Measurements from ENCODE around the gene METTL17. TPM values are rescaled to one million over a fixed set of nuclear protein-coding genes. Genes with fewer than 3 reads are reported as not detected.

The METTL17 gene
- total and polyA plus RNA-seq, 2 of the 13 experiments (the other 11 are each of a cell fraction or from before 2014, with no cell fraction given) = 122 to 199 TPM

GRCh38 chr14:21024585-21025370, 35.0 kb downstream of the METTL17 start, which contains the start of gene NDRG2 (continued):
- TF ChIP-seq, protein P1, sequence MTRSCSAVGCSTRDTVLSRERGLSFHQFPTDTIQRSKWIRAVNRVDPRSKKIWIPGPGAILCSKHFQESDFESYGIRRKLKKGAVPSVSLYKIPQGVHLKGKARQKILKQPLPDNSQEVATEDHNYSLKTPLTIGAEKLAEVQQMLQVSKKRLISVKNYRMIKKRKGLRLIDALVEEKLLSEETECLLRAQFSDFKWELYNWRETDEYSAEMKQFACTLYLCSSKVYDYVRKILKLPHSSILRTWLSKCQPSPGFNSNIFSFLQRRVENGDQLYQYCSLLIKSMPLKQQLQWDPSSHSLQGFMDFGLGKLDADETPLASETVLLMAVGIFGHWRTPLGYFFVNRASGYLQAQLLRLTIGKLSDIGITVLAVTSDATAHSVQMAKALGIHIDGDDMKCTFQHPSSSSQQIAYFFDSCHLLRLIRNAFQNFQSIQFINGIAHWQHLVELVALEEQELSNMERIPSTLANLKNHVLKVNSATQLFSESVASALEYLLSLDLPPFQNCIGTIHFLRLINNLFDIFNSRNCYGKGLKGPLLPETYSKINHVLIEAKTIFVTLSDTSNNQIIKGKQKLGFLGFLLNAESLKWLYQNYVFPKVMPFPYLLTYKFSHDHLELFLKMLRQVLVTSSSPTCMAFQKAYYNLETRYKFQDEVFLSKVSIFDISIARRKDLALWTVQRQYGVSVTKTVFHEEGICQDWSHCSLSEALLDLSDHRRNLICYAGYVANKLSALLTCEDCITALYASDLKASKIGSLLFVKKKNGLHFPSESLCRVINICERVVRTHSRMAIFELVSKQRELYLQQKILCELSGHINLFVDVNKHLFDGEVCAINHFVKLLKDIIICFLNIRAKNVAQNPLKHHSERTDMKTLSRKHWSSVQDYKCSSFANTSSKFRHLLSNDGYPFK (CRISPR knock-in tag; IDR thresholded peaks at IDR 0.05; ENCODE audit: borderline replicate concordance) = no peak
- TF ChIP-seq ZNF577 (CRISPR knock-in tag; IDR thresholded peaks at IDR 0.05; ENCODE audit: borderline replicate concordance, low read depth) (no peak), ZNF24 (IDR thresholded peaks at IDR 0.05) (no peak), NFYC (CRISPR knock-in tag; IDR thresholded peaks at IDR 0.05) (no peak), ZNF704 (CRISPR knock-in tag; IDR thresholded peaks at IDR 0.05; ENCODE audit: borderline replicate concordance) (0 out of 2 replicates have a peak, but pooled peaks have one; percentile 67), ATRX (CRISPR knock-in tag; IDR thresholded peaks at IDR 0.05; ENCODE audit: borderline replicate concordance) (no peak), NFAT5 (CRISPR knock-in tag; IDR thresholded peaks at IDR 0.05) (peak; percentile 80; the same call in 1 of the 2 replicates), ZXDC (CRISPR knock-in tag; IDR thresholded peaks at IDR 0.05) (0 out of 2 replicates have a peak, but pooled peaks have one; percentile 40), ZNF224 (CRISPR knock-in tag; IDR thresholded peaks at IDR 0.05) (no peak), HNRNPLL (IDR thresholded peaks at IDR 0.05; ENCODE audit: low read depth, low read length, poor library complexity, severe bottlenecking) (peak; percentile 60), PRMT3 (CRISPR knock-in tag; IDR thresholded peaks at IDR 0.05; ENCODE audit: borderline replicate concordance, low read depth) (no peak), JUN (CRISPR knock-in tag; IDR thresholded peaks at IDR 0.05) (no peak), ZNF333 (CRISPR knock-in tag; IDR thresholded peaks at IDR 0.05; ENCODE audit: borderline replicate concordance) (peak; percentile 94; the same call in 1 of the 2 replicates), FLYWCH1 (CRISPR knock-in tag; IDR thresholded peaks at IDR 0.05) (no peak), ZNF7 (CRISPR knock-in tag; IDR thresholded peaks at IDR 0.05) (no peak)

Data from HepG2 (cell line).